ENCODE results near the gene PDS5A.
"Not testable (repeated sequence)": the region's sequence is repeated elsewhere in the genome, so short reads cannot be mapped to it uniquely, and the experiment has no call there.

PDS5A gene

GRCh38 chr4:39900966-39901365, 76.7 kb downstream of the PDS5A start:
- DNase-seq (ENCODE audit: low read depth in 4 of 4, low spot score in 1 of 4): no peak

GRCh38 chr4:39899291-39899690, 78.4 kb downstream of the PDS5A start:
- no peak for DNase-seq (ENCODE audit: low read depth in 4 of 4, low spot score in 1 of 4)

GRCh38 chr4:39898015-39898414, 79.7 kb downstream of the PDS5A start:
- no peak for DNase-seq (ENCODE audit: low read depth in 4 of 4, low spot score in 1 of 4)

- no peak for DNase-seq (ENCODE audit: low read depth in 4 of 4, low spot score in 1 of 4)
These were observed 84.0 kb downstream of the PDS5A start for GRCh38 chr4:39893693-39894072.

- no peak for DNase-seq (ENCODE audit: low read depth in 4 of 4, low spot score in 1 of 4)
These were observed 84.6 kb downstream of the PDS5A start for GRCh38 chr4:39892988-39893692.

GRCh38 chr4:39889226-39889625, 88.5 kb downstream of the PDS5A start:
- DNase-seq (ENCODE audit: low read depth in 4 of 4, low spot score in 1 of 4): no peak

GRCh38 chr4:39888541-39888940, 89.2 kb downstream of the PDS5A start:
- DNase-seq (ENCODE audit: low read depth in 4 of 4, low spot score in 1 of 4): no peak

- DNase-seq (ENCODE audit: low read depth in 4 of 4, low spot score in 1 of 4): no peak
These were observed 94.1 kb downstream of the PDS5A start for GRCh38 chr4:39883646-39884045.

- no peak for DNase-seq (ENCODE audit: low read depth in 4 of 4, low spot score in 1 of 4)
These were observed 95.9 kb downstream of the PDS5A start for GRCh38 chr4:39881789-39882188.

- DNase-seq (ENCODE audit: low read depth in 4 of 4, low spot score in 1 of 4): no peak
These were observed 99.7 kb downstream of the PDS5A start for GRCh38 chr4:39877971-39878370.

GRCh38 chr4:39873823-39874222, 103.9 kb downstream of the PDS5A start:
- DNase-seq (ENCODE audit: low read depth in 4 of 4, low spot score in 1 of 4): no peak

- DNase-seq (ENCODE audit: low read depth in 4 of 4, low spot score in 1 of 4): no peak
These were observed 112.4 kb downstream of the PDS5A start for GRCh38 chr4:39865280-39865679.

- DNase-seq (ENCODE audit: low read depth in 4 of 4, low spot score in 1 of 4): no peak
These were observed 113.3 kb downstream of the PDS5A start for GRCh38 chr4:39864391-39864790.

GRCh38 chr4:39860804-39861203, 116.9 kb downstream of the PDS5A start:
- no peak for DNase-seq (ENCODE audit: low read depth in 4 of 4, low spot score in 1 of 4)

- no peak for DNase-seq (ENCODE audit: low read depth in 4 of 4, low spot score in 1 of 4)
These were observed 121.7 kb downstream of the PDS5A start for GRCh38 chr4:39855909-39856512.

- DNase-seq (ENCODE audit: low read depth in 4 of 4, low spot score in 1 of 4): no peak
These were observed 125.1 kb downstream of the PDS5A start for GRCh38 chr4:39852636-39853035.

GRCh38 chr4:39850727-39851126, 127.0 kb downstream of the PDS5A start:
- DNase-seq (ENCODE audit: low read depth in 4 of 4, low spot score in 1 of 4): no peak

- DNase-seq (ENCODE audit: low read depth in 4 of 4, low spot score in 1 of 4): no peak
These were observed 131.0 kb downstream of the PDS5A start for GRCh38 chr4:39846705-39847104.

GRCh38 chr4:39846120-39846519, 131.6 kb downstream of the PDS5A start:
- no peak for DNase-seq (ENCODE audit: low read depth in 4 of 4, low spot score in 1 of 4)

- DNase-seq (ENCODE audit: low read depth in 4 of 4, low spot score in 1 of 4): no peak
These were observed 135.8 kb downstream of the PDS5A start for GRCh38 chr4:39841894-39842293.

- DNase-seq (ENCODE audit: low read depth in 4 of 4, low spot score in 1 of 4): not testable (repeated sequence)
These were observed 137.2 kb downstream of the PDS5A start for GRCh38 chr4:39840516-39840915.

- DNase-seq (ENCODE audit: low read depth in 4 of 4, low spot score in 1 of 4): no peak
These were observed 137.7 kb downstream of the PDS5A start for GRCh38 chr4:39840027-39840426.

GRCh38 chr4:39838431-39838830, 139.3 kb downstream of the PDS5A start:
- not testable (repeated sequence) for DNase-seq (ENCODE audit: low read depth in 4 of 4, low spot score in 1 of 4)

Measured in stimulated activated CD4-positive, alpha-beta T cell treated with anti-CD3 and anti-CD28 coated beads, Interleukin-1b, Interleukin-23, amount 100 ng/mL, for 24 hours (primary cell).